HCT116 (cell line): ENCODE measurements around the gene DIS3L2. TPM values are rescaled to one million over a fixed set of nuclear protein-coding genes. Genes with fewer than 3 reads are reported as not detected.

ENCODE experiments used
- ATAC-seq: fragments of 200-7000 bp; cut with Tn5 transposase; 2 replicates; pipeline ENCODE4 v1.9.1; 2020; ENCODE audit warnings: mild to moderate bottlenecking, moderate library complexity
- BruUV-seq: library from RNA; stranded (reverse); fragments of 400-500 nt; replicated peaks from 2 replicates; lab custom pipeline; 2021; lab: Mats Ljungman, UMichigan
- CTCF ChIA-PET: fragments of 300-600 bp; sonication (Branson Sonifier 250); formaldehyde crosslinking; loops from one replicate; lab custom pipeline; 2021; ENCODE audit warnings: antibody characterized with exemption; lab: Charles Lee
- POLR2A ChIA-PET: fragments of 300-600, 350-600 bp; sonication (Branson Sonifier 250); formaldehyde crosslinking; loops from one replicate; lab custom pipeline; 2021; ENCODE audit warnings: antibody characterized with exemption; lab: Charles Lee
- RAD21 ChIA-PET, 2 experiments: fragments of 300-600 bp; sonication (Branson Sonifier 250); formaldehyde crosslinking; loops; one replicate each; lab custom pipeline; 2023; ENCODE audit warnings: low total read pairs in 2 of 2; ENCODE audit not compliant: uncharacterized antibody in 2 of 2, unreplicated experiment in 2 of 2, low non-redundant PET in 1 of 2; lab: Charles Lee
- DNase-seq: peaks from one replicate; pipeline ENCODE4 v3.0.0-alpha.2; 2010; ENCODE audit warnings: low read depth, low spot score
- H2AFZ ChIP-seq: fragments of 200-600 bp; shearing (Covaris generic), sonication (generic); 2 replicates; pipeline ENCODE4 v1.6.1; 2017; ENCODE audit warnings: low read depth, mixed run types, mixed read lengths, antibody characterized with exemption, low read length; ENCODE audit not compliant: poor library complexity, severe bottlenecking
- H3K27ac ChIP-seq: 2 replicates; pipeline ENCODE4 v1.5.1; 2012; ENCODE audit warnings: low read depth, low read length
- H3K27me3 ChIP-seq: fragments of 200-600 bp; sonication (generic); 2 replicates; pipeline ENCODE4 v1.6.1; 2016; ENCODE audit warnings: mixed run types, low read length, mixed read lengths; ENCODE audit not compliant: insufficient read depth
- H3K36me3 ChIP-seq, 2 experiments: fragments of 200-500 bp in 1 of 2; fragments of 200-600 bp in 1 of 2; sonication (Bioruptor generic) in 1 of 2; sonication (generic) in 1 of 2; 2 replicates each; pipeline versions ENCODE4 v1.5.1 to v1.6.1; 2014 to 2016; ENCODE audit warnings: low read length in 2 of 2, inconsistent platforms in 1 of 2, mixed read lengths in 1 of 2, mixed run types in 1 of 2; ENCODE audit not compliant: insufficient read depth in 2 of 2, control insufficient read depth in 1 of 2
- H3K4me1 ChIP-seq, 2 experiments: fragments of 200-600 bp in 1 of 2; sonication (generic) in 1 of 2; 2 replicates each; pipeline versions ENCODE4 v1.5.1 to v1.6.1; 2012 to 2017; ENCODE audit warnings: low read length in 2 of 2, inconsistent platforms in 1 of 2, mild to moderate bottlenecking in 1 of 2, mixed read lengths in 1 of 2, mixed run types in 1 of 2, moderate library complexity in 1 of 2; ENCODE audit not compliant: insufficient read depth in 2 of 2, control insufficient read depth in 1 of 2
- H3K4me2 ChIP-seq: fragments of 200-600 bp; sonication (generic); 2 replicates; pipeline ENCODE4 v1.6.1; 2017; ENCODE audit warnings: mixed run types, low read length, mixed read lengths
- H3K4me3 ChIP-seq, 2 experiments: fragments of 200-600 bp in 1 of 2; sonication (generic) in 1 of 2; replicated peaks in 1 of 2; 2 replicates each; pipeline ENCODE4 v1.5.1; 2011 to 2016; ENCODE audit warnings: low read length in 2 of 2, control low read depth in 1 of 2, low read depth in 1 of 2, mild to moderate bottlenecking in 1 of 2, mixed read lengths in 1 of 2, mixed run types in 1 of 2
- H3K79me2 ChIP-seq: fragments of 200-600 bp; sonication (generic); 2 replicates; pipeline ENCODE4 v1.6.1; 2017; ENCODE audit warnings: mild to moderate bottlenecking, mixed run types, low read length, moderate library complexity, mixed read lengths; ENCODE audit not compliant: insufficient read depth
- H3K9ac ChIP-seq: fragments of 200-600 bp; sonication (generic); 2 replicates; pipeline ENCODE4 v1.6.1; 2016; ENCODE audit warnings: low read length, mixed read lengths
- H3K9me2 ChIP-seq: fragments of 200-600 bp; sonication (generic), shearing (Covaris generic); 2 replicates; pipeline ENCODE4 v1.6.1; 2017; ENCODE audit warnings: mixed run types, mild to moderate bottlenecking, moderate library complexity; ENCODE audit not compliant: insufficient read depth
- H3K9me3 ChIP-seq, 2 experiments: fragments of 200-500 bp in 1 of 2; fragments of 200-600 bp in 1 of 2; sonication (Bioruptor generic) in 1 of 2; sonication (generic) in 1 of 2; 2 replicates each; pipeline ENCODE4 v1.6.1; 2014 to 2017; ENCODE audit warnings: low read length in 2 of 2, mixed read lengths in 2 of 2, inconsistent platforms in 1 of 2, low read depth in 1 of 2, mild to moderate bottlenecking in 1 of 2, mixed run types in 1 of 2, moderate library complexity in 1 of 2; ENCODE audit not compliant: control insufficient read depth in 1 of 2, insufficient read depth in 1 of 2
- H4K20me1 ChIP-seq: fragments of 200-600 bp; sonication (generic), shearing (Covaris generic); 2 replicates; pipeline ENCODE4 v1.6.1; 2017; ENCODE audit warnings: mixed run types, mild to moderate bottlenecking, moderate library complexity; ENCODE audit not compliant: insufficient read depth
- CBX3 ChIP-seq: IDR thresholded peaks from 2 replicates; pipeline ENCODE4 v1.6.1; 2012; ENCODE audit warnings: low read depth
- CEBPB ChIP-seq: IDR thresholded peaks from 2 replicates; pipeline ENCODE4 v1.6.1; 2012; ENCODE audit warnings: low read depth
- EGR1 ChIP-seq: IDR thresholded peaks from 2 replicates; pipeline ENCODE4 v1.6.1; 2012; ENCODE audit warnings: low read depth
- EZH2 ChIP-seq: fragments of 200-600 bp; sonication (generic); IDR thresholded peaks from 2 replicates; pipeline ENCODE4 v1.6.1; 2017; ENCODE audit warnings: antibody characterized with exemption, mixed run types
- FOSL1 ChIP-seq: IDR thresholded peaks from 2 replicates; pipeline ENCODE4 v1.6.1; 2012; ENCODE audit warnings: low read depth
- JUND ChIP-seq: IDR thresholded peaks from 2 replicates; pipeline ENCODE4 v1.6.1; 2012
- POLR2AphosphoS5 ChIP-seq: IDR thresholded peaks from 2 replicates; pipeline ENCODE4 v1.6.1; 2011; ENCODE audit warnings: mild to moderate bottlenecking, low read depth, low read length, moderate library complexity
- RAD21 ChIP-seq: IDR thresholded peaks from 2 replicates; pipeline ENCODE4 v1.6.1; 2012; ENCODE audit warnings: low read depth, mild to moderate bottlenecking
- SIN3A ChIP-seq: IDR thresholded peaks from 2 replicates; pipeline ENCODE4 v1.6.1; 2012; ENCODE audit warnings: low read depth
- SP1 ChIP-seq: IDR thresholded peaks from 2 replicates; pipeline ENCODE4 v1.6.1; 2012; ENCODE audit warnings: low read depth
- SRF ChIP-seq: IDR thresholded peaks from 2 replicates; pipeline ENCODE4 v1.6.1; 2012; ENCODE audit warnings: low read depth
- ZFX ChIP-seq: fragments of 450-650 bp; IDR thresholded peaks from 2 replicates; pipeline ENCODE4 v1.6.1; 2017
- ZNF274 ChIP-seq: fragments of 200-500 bp; sonication (Bioruptor generic); IDR thresholded peaks from 2 replicates; pipeline ENCODE4 v1.6.1; 2014; ENCODE audit warnings: mild to moderate bottlenecking, low read depth, low read length, inconsistent platforms
- intact Hi-C: fragments of 100-400 bp; cut with micrococcal nuclease; formaldehyde crosslinking; loops from 2 replicates; pipeline ENCODE4 v1.10.0; 2022
- total RNA-seq: library from RNA; stranded (reverse); gene quantifications from one replicate; pipeline ENCODE4 v1.2.1, GENCODE V29; 2021; ENCODE audit not compliant: unreplicated experiment
- TF ChIP-seq, protein P1 (sequence below): IDR thresholded peaks from 2 replicates; pipeline ENCODE4 v1.6.1; 2012
- TF ChIP-seq, protein P2 (sequence below): IDR thresholded peaks from 2 replicates; pipeline ENCODE4 v1.6.1; 2011; ENCODE audit warnings: mild to moderate bottlenecking, low read length, moderate library complexity; ENCODE audit not compliant: insufficient replicate concordance; ENCODE audit errors: extremely low read depth
- TF ChIP-seq, protein P3 (sequence below): IDR thresholded peaks from 2 replicates; pipeline ENCODE4 v1.6.1; 2012
- TF ChIP-seq, protein P4 (sequence below): IDR thresholded peaks from 2 replicates; pipeline ENCODE4 v1.6.1; 2012; ENCODE audit warnings: low read depth

DIS3L2 gene
- total RNA-seq, 1 experiment from 2014 or later: 42.5 TPM

DNA sequence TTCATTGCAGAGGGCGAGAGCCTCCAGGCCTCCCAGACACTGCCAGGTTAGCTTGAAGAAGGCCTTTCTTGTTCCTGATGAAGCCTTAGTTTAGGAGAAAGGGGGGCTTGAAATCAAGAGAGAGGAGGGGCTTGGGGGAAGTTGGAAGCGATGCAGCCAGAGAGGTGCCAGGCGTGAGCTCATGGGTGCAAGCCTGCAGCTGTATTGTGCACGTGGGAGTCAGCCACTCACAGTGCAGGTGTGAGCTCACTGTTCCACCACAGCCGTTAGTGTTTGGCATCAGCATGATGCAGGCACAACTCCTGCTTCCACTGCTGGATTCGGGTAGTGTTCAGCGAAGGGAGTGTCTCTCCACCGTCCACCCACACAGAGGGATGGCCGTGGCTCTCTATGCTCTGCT lies 348.6 kb downstream of the DIS3L2 start:
- H3K79me2 ChIP-seq: no peaks in the 10 kb centered on the region
- no peaks in the 10 kb centered on the region for H3K9me2 ChIP-seq
- no peak overlapping the region for H2AFZ ChIP-seq
- no peaks in the 10 kb centered on the region for H3K4me1 ChIP-seq
- no peak for TF ChIP-seq EGR1
- TF ChIP-seq, protein P1, sequence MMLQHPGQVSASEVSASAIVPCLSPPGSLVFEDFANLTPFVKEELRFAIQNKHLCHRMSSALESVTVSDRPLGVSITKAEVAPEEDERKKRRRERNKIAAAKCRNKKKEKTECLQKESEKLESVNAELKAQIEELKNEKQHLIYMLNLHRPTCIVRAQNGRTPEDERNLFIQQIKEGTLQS: no peak
- no peak overlapping the region for H3K4me2 ChIP-seq
- H3K27me3 ChIP-seq: no peaks in the 10 kb centered on the region
- ChIA-PET POLR2A (no interaction called here), CTCF (no interaction called here), RAD21 (no interaction called here)
- H3K4me3 ChIP-seq: no peak overlapping the region
- no peak for ATAC-seq
- no peak for DNase-seq
- no TSS peak for BruUV-seq
- intact Hi-C loops: no loop called here
- H3K9me3 ChIP-seq: peaks cover 0 to 4% of the 10 kb centered on the region in 2 experiments; a peak in 1 of 4 replicates
- H3K36me3 ChIP-seq: no peaks in the 10 kb centered on the region
- no peaks in the 10 kb centered on the region for H4K20me1 ChIP-seq
- no peak overlapping the region for H3K27ac ChIP-seq
- H3K9ac ChIP-seq: no peak overlapping the region

DNA sequence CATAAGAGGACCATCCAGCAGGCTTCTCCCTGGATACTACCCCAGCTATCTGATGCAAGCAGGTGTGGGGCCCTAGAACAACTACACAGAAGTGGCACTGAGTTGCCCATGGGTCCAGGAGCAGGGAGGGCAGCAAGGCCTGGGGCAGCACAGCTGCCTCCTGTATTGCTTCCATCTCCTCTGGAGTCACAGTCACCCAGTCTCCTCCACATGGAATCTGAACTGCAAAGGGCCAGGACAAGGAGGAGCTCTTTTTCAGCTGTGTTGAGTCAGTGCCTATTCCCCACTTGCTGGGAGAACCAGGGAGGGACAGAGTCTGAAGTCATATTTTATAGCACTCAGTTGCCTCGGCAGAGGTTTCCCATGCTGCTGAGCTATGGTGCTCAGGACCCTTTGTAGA lies 349.2 kb downstream of the DIS3L2 start:
- no peaks in the 10 kb centered on the region for H3K36me3 ChIP-seq
- H3K4me3 ChIP-seq: no peak overlapping the region
- H3K27me3 ChIP-seq: no peaks in the 10 kb centered on the region
- intact Hi-C loops: no loop called here
- no peak overlapping the region for H2AFZ ChIP-seq
- peaks cover 0 to 4% of the 10 kb centered on the region in 2 experiments; a peak in 1 of 4 replicates for H3K9me3 ChIP-seq
- ChIA-PET POLR2A (no interaction called here), CTCF (no interaction called here), RAD21 (no interaction called here)
- no peak overlapping the region for H3K27ac ChIP-seq
- DNase-seq (no peak), ATAC-seq (no peak)
- no peak overlapping the region for H3K9ac ChIP-seq
- no TSS peak for BruUV-seq
- no peaks in the 10 kb centered on the region for H3K9me2 ChIP-seq
- no peaks in the 10 kb centered on the region for H3K79me2 ChIP-seq
- H3K4me1 ChIP-seq: no peaks in the 10 kb centered on the region
- no peaks in the 10 kb centered on the region for H4K20me1 ChIP-seq
- H3K4me2 ChIP-seq: no peak overlapping the region
- TF ChIP-seq, protein P2, sequence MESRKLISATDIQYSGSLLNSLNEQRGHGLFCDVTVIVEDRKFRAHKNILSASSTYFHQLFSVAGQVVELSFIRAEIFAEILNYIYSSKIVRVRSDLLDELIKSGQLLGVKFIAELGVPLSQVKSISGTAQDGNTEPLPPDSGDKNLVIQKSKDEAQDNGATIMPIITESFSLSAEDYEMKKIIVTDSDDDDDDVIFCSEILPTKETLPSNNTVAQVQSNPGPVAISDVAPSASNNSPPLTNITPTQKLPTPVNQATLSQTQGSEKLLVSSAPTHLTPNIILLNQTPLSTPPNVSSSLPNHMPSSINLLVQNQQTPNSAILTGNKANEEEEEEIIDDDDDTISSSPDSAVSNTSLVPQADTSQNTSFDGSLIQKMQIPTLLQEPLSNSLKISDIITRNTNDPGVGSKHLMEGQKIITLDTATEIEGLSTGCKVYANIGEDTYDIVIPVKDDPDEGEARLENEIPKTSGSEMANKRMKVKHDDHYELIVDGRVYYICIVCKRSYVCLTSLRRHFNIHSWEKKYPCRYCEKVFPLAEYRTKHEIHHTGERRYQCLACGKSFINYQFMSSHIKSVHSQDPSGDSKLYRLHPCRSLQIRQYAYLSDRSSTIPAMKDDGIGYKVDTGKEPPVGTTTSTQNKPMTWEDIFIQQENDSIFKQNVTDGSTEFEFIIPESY: no peak
- no peak for TF ChIP-seq JUND
- no peak for TF ChIP-seq CEBPB
- TF ChIP-seq, protein P3, sequence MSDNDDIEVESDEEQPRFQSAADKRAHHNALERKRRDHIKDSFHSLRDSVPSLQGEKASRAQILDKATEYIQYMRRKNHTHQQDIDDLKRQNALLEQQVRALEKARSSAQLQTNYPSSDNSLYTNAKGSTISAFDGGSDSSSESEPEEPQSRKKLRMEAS: no peak
- no peak for TF ChIP-seq ZNF274
- TF ChIP-seq ZFX: no peak
- no peak for TF ChIP-seq CBX3
- no peak for TF ChIP-seq FOSL1
- TF ChIP-seq, protein P4, sequence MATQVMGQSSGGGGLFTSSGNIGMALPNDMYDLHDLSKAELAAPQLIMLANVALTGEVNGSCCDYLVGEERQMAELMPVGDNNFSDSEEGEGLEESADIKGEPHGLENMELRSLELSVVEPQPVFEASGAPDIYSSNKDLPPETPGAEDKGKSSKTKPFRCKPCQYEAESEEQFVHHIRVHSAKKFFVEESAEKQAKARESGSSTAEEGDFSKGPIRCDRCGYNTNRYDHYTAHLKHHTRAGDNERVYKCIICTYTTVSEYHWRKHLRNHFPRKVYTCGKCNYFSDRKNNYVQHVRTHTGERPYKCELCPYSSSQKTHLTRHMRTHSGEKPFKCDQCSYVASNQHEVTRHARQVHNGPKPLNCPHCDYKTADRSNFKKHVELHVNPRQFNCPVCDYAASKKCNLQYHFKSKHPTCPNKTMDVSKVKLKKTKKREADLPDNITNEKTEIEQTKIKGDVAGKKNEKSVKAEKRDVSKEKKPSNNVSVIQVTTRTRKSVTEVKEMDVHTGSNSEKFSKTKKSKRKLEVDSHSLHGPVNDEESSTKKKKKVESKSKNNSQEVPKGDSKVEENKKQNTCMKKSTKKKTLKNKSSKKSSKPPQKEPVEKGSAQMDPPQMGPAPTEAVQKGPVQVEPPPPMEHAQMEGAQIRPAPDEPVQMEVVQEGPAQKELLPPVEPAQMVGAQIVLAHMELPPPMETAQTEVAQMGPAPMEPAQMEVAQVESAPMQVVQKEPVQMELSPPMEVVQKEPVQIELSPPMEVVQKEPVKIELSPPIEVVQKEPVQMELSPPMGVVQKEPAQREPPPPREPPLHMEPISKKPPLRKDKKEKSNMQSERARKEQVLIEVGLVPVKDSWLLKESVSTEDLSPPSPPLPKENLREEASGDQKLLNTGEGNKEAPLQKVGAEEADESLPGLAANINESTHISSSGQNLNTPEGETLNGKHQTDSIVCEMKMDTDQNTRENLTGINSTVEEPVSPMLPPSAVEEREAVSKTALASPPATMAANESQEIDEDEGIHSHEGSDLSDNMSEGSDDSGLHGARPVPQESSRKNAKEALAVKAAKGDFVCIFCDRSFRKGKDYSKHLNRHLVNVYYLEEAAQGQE: no peak
- TF ChIP-seq EZH2: no peak
- no peak for TF ChIP-seq RAD21
- no peak for TF ChIP-seq SIN3A
- TF ChIP-seq, protein P1: no peak
- no peak for TF ChIP-seq SRF
- TF ChIP-seq POLR2AphosphoS5: no peak
- no peak for TF ChIP-seq SP1
